Transverse colon (tissue), 4 donors: ENCODE results near the gene SEMA3E. TPM values are rescaled to one million over a fixed set of nuclear protein-coding genes. Genes with fewer than 3 reads are reported as not detected.

Source experiments
- DNase-seq: peaks from one replicate; pipeline ENCODE4 v3.0.0-alpha.2; 2019
- H3K27ac ChIP-seq, 4 donors: fragments of 200-600 bp; sonication (generic); 2 replicates each; pipeline ENCODE4 v1.5.1; 2016 to 2018; ENCODE audit warnings: inconsistent platforms in 4 of 4
- H3K27me3 ChIP-seq: fragments of 200-600 bp; sonication (generic); 2 replicates; pipeline ENCODE4 v1.5.1; 2017; ENCODE audit warnings: inconsistent platforms
- H3K36me3 ChIP-seq, 4 donors: fragments of 200-600 bp; sonication (generic); 2 replicates each; pipeline ENCODE4 v1.5.1; 2017 to 2019; ENCODE audit warnings: inconsistent platforms in 4 of 4
- H3K4me1 ChIP-seq, 4 donors: fragments of 200-600 bp; sonication (generic); 2 replicates each; pipeline ENCODE4 v1.5.1; 2017 to 2020; ENCODE audit warnings: inconsistent platforms in 4 of 4
- H3K4me3 ChIP-seq, 4 donors: fragments of 200-600 bp; sonication (generic); 1 replicate in 1 of 4; 2 replicates in 3 of 4; pipeline versions ENCODE4 v1.5.1 to v1.6.1; 2017 to 2019; ENCODE audit warnings: inconsistent platforms in 4 of 4
- H3K9me3 ChIP-seq, 2 donors: fragments of 200-600 bp; sonication (generic); 2 replicates each; pipeline ENCODE4 v1.5.1; 2017 to 2019; ENCODE audit warnings: inconsistent platforms in 2 of 2
- EP300 ChIP-seq: sonication (generic); formaldehyde crosslinking; IDR thresholded peaks from one replicate; pipeline ENCODE4 v1.6.1; 2017; ENCODE audit warnings: antibody characterized with exemption, low read depth
- POLR2A ChIP-seq: fragments of 450-650 bp; IDR thresholded peaks from one replicate; pipeline ENCODE4 v1.6.1; 2016; ENCODE audit warnings: antibody characterized with exemption, mild to moderate bottlenecking, moderate library complexity
- POLR2AphosphoS5 ChIP-seq, 3 donors: sonication (generic); formaldehyde crosslinking; IDR thresholded peaks; one replicate each; pipeline ENCODE4 v1.6.1; 2016; ENCODE audit warnings: antibody characterized with exemption in 3 of 3
- WGBS, 2 donors: methylation state at CpG; one replicate each; pipeline ENCODE4 v1.1.5; 2018; ENCODE audit warnings: low coverage in 1 of 2; 5-methylcytosine and 5-hydroxymethylcytosine counted together
- in situ Hi-C, 4 donors: fragments of 200-750 bp; cut with MboI; loops; one replicate each; pipeline versions ENCODE4 v1.15.0 to v1.15.1; 2017; ENCODE audit warnings: low sequenced_read_pairs in 3 of 4, low pct_ligation_motif_present in 1 of 4, low pct_unique_long_range_greater_than_20kb in 1 of 4
- intact Hi-C: fragments of 100-400 bp; cut with DNase I; formaldehyde crosslinking; loops from one replicate; pipeline ENCODE4 v1.15.1; 2023; ENCODE audit warnings: low total_unique reads
- total RNA-seq, 4 donors: library from RNA; depleted of rRNA; stranded (reverse); fragments of >200 nt; gene quantifications; one replicate each; pipeline ENCODE4 v1.1.0, GENCODE V29; 2016
- TF ChIP-seq, protein P1 (sequence below), 5 experiments: fragments of 200-600 bp in 3 of 5; fragments of 450-650 bp in 2 of 5; sonication (generic) in 3 of 5; IDR thresholded peaks; 1 replicate in 2 of 5; 2 replicates in 3 of 5; pipeline ENCODE4 v1.5.1; 2016 to 2017; ENCODE audit warnings: antibody characterized with exemption in 5 of 5, inconsistent platforms in 3 of 5, mild to moderate bottlenecking in 2 of 5, moderate library complexity in 1 of 5

The SEMA3E gene
- total RNA-seq, 4 donors from 2014 or later = 0.95 to 3.8 (median 1.4) TPM; not detected in 1

DNA sequence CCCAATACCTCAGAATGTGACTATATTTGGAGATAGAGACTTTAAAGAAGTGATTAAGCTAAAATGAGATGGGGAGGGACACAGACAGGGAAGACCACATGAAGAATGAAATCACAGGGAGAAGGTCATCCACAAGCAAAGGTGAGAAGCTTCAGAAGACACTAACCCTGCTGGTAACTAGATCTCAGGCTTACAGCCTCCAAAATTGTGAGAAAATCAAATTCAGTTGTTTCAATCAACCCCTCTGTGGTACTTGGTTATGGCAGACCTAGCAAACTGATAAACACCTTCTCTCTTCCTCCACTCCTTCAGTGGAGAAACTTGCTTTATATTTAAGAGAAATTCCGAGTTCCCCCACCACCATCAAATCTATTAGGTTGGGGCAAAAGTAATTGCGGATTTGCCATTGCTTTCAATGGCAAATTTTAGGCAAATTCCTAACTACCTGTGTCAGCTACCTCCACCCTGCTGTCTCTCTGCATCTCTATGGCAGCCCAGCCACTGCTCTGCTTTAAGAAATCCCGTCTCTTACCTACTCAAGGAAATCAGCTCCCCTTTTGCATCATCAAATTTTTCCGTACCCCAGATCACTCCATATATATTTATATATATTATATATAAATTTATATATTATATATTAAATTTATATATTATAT, 38.2 kb downstream of the SEMA3E start:
- TF ChIP-seq POLR2A = no peak
- TF ChIP-seq, protein P1, sequence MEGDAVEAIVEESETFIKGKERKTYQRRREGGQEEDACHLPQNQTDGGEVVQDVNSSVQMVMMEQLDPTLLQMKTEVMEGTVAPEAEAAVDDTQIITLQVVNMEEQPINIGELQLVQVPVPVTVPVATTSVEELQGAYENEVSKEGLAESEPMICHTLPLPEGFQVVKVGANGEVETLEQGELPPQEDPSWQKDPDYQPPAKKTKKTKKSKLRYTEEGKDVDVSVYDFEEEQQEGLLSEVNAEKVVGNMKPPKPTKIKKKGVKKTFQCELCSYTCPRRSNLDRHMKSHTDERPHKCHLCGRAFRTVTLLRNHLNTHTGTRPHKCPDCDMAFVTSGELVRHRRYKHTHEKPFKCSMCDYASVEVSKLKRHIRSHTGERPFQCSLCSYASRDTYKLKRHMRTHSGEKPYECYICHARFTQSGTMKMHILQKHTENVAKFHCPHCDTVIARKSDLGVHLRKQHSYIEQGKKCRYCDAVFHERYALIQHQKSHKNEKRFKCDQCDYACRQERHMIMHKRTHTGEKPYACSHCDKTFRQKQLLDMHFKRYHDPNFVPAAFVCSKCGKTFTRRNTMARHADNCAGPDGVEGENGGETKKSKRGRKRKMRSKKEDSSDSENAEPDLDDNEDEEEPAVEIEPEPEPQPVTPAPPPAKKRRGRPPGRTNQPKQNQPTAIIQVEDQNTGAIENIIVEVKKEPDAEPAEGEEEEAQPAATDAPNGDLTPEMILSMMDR (IDR thresholded peaks at IDR 0.05) = no peak
- no peak for TF ChIP-seq EP300
- TF ChIP-seq POLR2AphosphoS5 (IDR thresholded peaks at IDR 0.05) = no peak
- no peaks in the 10 kb centered on the region for H3K36me3 ChIP-seq
- in situ Hi-C loops (no loop called here), intact Hi-C loops (no loop called here)
- WGBS, 2 donors = 72 to 78% methylated on average over 4 of the region's 4 CpGs
- DNase-seq = no peak
- no peaks in the 10 kb centered on the region for H3K27me3 ChIP-seq
- H3K27ac ChIP-seq = no peak overlapping the region
- no peak overlapping the region for H3K4me3 ChIP-seq
- H3K9me3 ChIP-seq = peaks cover 0 to 2% of the 10 kb centered on the region in 2 donors
- H3K4me1 ChIP-seq = no peaks in the 10 kb centered on the region

DNA sequence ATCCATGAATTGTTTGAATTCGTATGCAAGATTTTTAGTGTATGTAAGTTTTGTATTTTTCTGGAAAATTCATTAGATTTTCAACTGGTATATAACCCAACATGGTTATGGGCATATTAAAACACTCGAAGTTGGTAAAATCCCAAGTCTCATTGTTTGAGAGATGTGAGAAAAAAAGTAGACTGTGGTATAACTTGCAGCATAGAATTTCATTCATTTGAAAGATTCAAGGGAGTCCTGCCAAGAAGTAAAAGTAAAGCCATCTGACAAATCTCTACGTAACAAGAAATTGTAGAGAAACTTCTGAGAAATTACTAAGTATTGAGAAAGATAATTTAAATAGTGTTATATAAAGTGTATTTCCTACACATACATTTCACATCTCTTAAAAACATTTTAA, 40.2 kb downstream of the SEMA3E start:
- H3K4me1 ChIP-seq = no peaks in the 10 kb centered on the region
- 65 to 68% methylated on average over 3 of the region's 3 CpGs for WGBS, 2 donors
- H3K27ac ChIP-seq = no peak overlapping the region
- no peak overlapping the region for H3K4me3 ChIP-seq
- no peak for TF ChIP-seq POLR2A
- TF ChIP-seq, protein P1 (IDR thresholded peaks at IDR 0.05) = no peak
- TF ChIP-seq POLR2AphosphoS5 (IDR thresholded peaks at IDR 0.05) = no peak
- TF ChIP-seq EP300 = no peak
- H3K9me3 ChIP-seq = peaks cover 0 to 4% of the 10 kb centered on the region in 2 donors
- H3K27me3 ChIP-seq = no peaks in the 10 kb centered on the region
- DNase-seq = no peak
- in situ Hi-C loops (no loop called here), intact Hi-C loops (no loop called here)
- H3K36me3 ChIP-seq = no peaks in the 10 kb centered on the region

DNA sequence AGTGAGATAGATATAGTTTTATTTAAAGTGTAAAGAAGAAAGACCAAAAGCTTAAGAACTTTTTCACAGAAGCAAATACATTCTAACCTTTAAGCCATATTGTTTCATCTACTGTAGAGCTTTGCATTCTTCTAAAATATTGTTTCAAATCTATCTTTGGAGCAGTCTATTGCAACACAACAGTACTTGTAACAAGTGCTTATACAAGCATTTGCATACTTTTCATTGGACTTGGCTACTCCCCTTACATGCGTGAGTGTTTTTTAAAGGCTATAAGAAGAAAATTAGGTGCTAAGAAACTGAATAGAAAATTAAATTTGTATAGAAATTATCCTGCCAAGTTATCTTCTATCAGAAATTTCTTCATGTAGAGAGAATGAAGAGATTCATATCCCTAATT, 45.3 kb downstream of the SEMA3E start:
- WGBS, 2 donors = 73 to 86% methylated on average over 1 of the region's 1 CpG
- intact Hi-C loops = no loop called here

GRCh38 chr7:83599131-83599530, 49.8 kb downstream of the SEMA3E start:
- in situ Hi-C loops = no loop called here
- TF ChIP-seq POLR2AphosphoS5 (IDR thresholded peaks at IDR 0.05) (no peak), EP300 (no peak)

More for the DNA sequence above, 45.3 kb downstream of the SEMA3E start:
- H3K27ac ChIP-seq = no peak overlapping the region
- in situ Hi-C loops = no loop called here
- DNase-seq = no peak
- H3K36me3 ChIP-seq = no peaks in the 10 kb centered on the region
- TF ChIP-seq, protein P1 (IDR thresholded peaks at IDR 0.05) = no peak
- TF ChIP-seq EP300 (no peak), POLR2AphosphoS5 (IDR thresholded peaks at IDR 0.05) (no peak), POLR2A (no peak)
- H3K27me3 ChIP-seq = no peaks in the 10 kb centered on the region
- H3K4me1 ChIP-seq = no peaks in the 10 kb centered on the region
- H3K9me3 ChIP-seq = peaks cover 0 to 4% of the 10 kb centered on the region in 2 donors
- H3K4me3 ChIP-seq = no peak overlapping the region

More at GRCh38 chr7:83599131-83599530, 49.8 kb downstream of the SEMA3E start:
- DNase-seq = no peak
- Histone ChIP-seq H3K27me3 (no peaks in the 10 kb centered on the region), H3K36me3 (no peaks in the 10 kb centered on the region), H3K27ac (no peak overlapping the region), H3K4me1 (no peaks in the 10 kb centered on the region), H3K4me3 (no peak overlapping the region), H3K9me3 (no peaks in the 10 kb centered on the region)
- WGBS, 2 donors = 87 to 89% methylated on average over 1 of the region's 1 CpG
- intact Hi-C loops = no loop called here
